Dermis blood vessel endothelial cell (primary cell): Measurements from ENCODE around the gene ATP2B2. TPM values are rescaled to one million over a fixed set of nuclear protein-coding genes. Genes with fewer than 3 reads are reported as not detected.
"Not testable (repeated sequence)": the region's sequence is repeated elsewhere in the genome, so short reads cannot be mapped to it uniquely, and the experiment has no call there.

ENCODE experiments used
- DNase-seq: peaks from one replicate; pipeline ENCODE4 v3.0.0; 2010
- total RNA-seq: library from RNA; depleted of rRNA; stranded (reverse); fragments of >200 nt; gene quantifications from 2 replicates; pipeline ENCODE4 v1.2.3, GENCODE V29; 2014

ATP2B2 gene
- not detected in 2 replicates for total RNA-seq

- no peak for DNase-seq
These were observed at the start of gene ATP2B2 for GRCh38 chr3:10505050-10505790. Gene ATP2B2, minus strand, starts transcription at chr3:10505586. Its CDS starts 56,043 bp downstream, at chr3:10449543.

DNA sequence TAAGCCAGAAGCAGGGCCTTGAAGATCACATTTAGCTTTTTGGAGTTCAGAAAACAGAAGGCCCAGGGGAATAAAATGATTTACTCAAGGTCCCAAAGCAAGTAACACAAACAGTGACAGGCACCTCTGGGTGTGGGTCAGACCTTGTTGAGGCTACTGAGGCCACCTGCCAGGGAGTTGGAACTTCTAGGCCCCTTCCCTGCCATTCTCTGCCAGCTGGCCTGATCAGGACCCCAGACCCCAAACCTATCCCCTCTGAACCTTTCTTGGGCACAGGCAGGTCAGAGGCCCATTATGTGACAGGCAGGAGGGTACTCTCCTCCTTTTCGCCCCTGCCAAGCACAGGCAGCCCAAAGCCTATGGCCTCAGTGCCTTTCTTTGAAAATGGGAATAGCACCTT is 49.4 kb upstream of the ATP2B2 start:
- no peak for DNase-seq

DNA sequence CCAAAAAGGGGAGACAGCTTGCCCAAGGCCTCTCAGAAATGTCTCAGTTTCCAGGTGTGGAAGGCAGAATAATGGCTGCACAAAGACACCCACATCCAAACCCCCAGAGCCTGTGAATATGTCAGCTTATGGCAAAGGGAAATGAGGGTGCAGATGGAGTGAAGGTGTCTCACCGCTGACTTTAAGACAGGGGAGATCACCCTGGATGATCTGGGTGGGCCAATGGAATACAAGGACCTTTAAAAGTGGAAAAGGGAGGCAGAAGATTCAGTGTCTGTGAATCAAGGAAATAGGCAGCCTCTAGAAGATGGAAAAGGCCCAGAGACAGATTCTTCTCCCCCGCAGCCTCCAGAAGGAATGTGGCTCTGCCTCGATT is 48.8 kb upstream of the ATP2B2 start:
- no peak for DNase-seq

- DNase-seq: no peak
These were observed 48.3 kb upstream of the ATP2B2 start for GRCh38 chr3:10553591-10554235.

DNA sequence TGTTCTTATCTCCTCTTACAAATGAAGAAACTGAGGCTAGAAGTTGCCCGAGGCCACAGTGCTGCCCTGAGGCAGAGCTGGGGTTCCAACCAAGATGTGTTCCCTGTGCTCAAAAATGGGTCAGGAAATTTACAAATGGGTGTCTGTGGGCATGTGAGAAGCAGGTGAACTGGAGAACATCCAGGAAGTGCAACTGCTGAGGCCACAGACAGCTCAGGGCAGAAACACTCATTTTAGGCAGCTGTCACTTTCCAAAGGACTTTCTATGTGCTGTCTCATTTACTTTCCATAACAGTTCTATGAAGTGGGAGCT is 47.2 kb upstream of the ATP2B2 start:
- DNase-seq: no peak

DNA sequence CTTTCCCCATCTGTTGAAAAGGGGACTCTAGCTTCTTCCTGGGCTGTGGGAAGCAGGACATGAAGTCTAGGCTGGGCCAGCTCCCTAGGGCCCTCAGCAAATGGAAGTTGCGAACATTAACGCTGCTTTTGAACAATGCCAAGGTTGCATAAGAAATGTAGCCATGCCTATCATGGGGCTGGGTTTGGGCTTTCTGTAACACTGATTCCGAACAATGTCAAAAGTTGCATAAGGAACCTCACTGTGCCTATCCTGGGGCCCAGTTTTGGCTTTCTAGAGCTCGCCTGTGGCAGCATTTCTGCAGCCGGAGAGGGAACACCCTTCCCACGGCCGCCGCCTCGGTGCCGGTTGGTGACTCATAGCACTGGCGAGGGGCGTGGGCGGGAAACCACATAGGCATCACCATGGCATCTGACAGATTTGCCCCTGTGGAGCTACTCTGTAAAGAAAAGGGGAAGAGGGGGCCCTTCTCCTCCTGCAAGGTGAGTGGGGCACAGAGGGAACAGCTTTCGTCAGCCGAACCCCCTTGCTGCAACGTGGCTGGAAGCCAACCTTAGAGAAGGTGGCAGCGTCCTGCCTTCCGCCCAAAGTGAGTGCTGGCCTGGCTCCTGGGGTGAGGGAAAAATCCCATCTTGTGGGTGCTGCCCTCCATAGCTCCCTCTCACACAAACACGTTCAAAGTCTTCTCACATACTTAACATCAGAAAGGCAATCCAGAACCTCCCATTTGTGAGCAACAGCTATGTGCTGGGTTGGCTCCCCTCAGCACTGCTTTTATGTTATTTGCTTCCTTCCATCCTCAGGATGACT is 46.6 kb upstream of the ATP2B2 start:
- DNase-seq: no peak

DNA sequence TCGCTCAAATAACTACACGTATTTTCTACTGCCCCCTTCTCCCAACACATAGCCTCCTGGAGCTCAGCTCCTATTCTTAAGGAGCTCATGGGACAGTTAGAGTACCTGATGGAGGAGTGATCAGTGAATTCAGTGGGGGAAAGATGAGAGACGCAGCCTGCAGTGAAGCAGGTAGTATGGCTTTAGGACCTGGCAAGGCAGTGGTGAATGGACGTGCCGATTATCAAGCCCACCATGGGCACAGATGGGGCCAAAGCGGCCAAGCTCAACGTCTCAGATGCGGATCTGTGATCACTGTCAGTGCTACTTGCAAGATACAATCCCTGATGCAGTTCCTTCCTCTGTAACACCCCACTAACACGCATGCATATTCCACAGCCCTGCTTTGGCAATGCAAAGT is 45.8 kb upstream of the ATP2B2 start:
- DNase-seq: no peak

DNA sequence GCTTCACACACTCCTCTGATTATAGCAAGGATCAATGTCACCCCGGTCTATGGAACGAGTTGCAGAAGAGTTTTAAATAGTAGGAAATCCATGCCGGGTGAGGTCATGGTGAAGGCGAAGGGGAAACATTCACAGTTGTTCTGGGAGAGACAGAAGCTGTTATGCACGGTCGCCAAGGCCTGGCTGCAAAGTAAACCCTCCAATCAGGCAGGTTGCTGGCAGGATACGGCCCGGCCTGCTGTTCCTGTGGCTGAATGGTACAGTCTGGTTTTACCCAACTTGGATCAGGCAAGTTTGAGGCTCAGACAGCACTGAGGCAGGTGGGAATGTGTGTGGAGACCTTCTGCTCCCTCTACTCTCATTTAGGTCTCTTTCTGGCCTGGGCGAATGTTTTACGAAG is 45.3 kb upstream of the ATP2B2 start:
- no peak for DNase-seq

DNA sequence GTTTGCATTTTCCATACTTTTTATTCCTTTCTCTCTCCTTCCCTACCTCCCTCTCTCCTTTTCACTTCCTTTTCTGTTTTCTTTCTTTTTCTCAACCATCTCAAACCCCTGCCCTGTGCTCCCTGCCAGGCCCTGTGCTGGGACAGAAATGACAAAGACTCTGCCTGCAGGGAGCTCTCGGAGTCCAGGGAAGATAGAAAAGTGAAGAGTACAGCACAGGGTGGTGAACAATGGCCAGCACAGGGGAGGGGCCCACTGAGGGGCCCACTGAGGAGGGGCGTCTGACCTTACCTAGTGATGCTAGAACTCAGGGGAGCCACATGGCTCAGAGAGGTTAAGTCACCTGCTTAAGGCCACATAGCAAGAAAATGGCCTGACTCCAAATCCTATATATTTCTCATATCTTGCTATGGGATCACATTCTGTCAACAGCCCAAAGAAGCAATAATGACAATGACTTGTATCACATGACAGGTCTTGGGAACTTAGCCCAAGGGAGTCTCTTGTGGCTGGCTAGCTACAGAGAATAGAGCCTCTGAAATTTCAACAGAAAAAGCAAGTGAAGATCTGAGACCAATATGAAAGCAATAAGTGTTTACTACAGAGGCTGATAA is 44.3 kb upstream of the ATP2B2 start:
- DNase-seq: no peak

- no peak for DNase-seq
These were observed 43.6 kb upstream of the ATP2B2 start for GRCh38 chr3:10548992-10549391.

DNA sequence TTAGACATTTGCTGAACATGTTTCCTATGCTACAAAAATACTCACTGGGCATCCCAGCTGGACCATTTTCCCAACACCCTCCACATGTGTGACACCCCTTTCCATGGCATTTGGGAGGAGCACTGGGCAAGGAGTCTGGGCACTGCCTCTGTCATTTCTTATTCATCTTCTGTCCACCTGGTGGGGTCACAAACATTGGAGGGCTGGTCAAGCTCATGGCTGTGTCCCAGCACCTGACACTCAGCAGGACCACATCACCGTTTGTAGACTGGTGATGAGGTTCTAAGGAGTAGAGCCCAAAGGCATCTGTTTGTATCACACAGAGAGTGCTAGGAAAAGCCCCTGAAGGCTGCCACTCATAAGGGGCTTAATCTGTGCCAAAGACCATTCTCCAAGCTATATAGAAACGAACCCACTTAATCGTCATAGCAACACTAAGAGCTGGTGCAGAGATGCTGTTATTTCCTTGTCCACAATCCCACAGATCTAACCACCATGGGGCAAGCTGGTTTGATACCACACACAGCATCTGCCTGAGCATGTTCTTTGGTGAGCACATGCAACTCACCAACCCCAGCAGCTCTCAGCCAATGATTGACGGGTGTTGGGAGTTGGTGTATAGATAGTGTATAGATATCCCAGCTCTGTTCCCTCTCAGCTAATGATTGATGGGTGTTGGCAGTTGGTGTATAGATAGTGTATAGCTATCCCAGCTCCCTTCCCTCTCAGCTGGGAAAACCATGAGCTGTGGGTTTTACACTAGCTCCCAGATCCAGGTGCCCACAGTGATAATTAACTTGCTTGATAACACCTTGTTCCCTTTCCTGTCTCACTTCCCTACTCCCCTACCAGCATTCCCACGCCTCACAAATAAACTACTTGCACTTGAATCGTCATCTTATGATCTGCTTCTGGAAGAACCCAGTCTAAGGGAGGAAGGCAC is 42.7 kb upstream of the ATP2B2 start:
- DNase-seq: no peak

DNA sequence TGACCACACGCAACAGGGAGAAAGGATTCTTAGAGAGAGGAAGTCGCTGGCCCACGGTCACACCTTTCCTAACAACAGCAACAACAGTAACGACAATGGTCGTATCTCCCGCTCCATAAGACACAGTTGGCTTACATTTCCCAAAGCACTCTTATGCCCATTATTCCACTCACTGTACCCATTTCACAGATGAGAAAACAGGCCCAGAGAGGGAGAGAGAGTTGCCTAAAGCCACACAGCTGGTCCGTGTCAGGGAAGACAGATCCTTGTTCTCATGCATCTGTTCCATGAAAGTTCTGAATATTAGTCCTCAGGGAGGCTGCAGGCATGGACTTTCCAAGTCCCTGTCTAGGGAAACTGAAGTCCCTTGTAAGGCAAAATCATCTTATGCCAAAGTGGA is 42.0 kb upstream of the ATP2B2 start:
- no peak for DNase-seq

DNA sequence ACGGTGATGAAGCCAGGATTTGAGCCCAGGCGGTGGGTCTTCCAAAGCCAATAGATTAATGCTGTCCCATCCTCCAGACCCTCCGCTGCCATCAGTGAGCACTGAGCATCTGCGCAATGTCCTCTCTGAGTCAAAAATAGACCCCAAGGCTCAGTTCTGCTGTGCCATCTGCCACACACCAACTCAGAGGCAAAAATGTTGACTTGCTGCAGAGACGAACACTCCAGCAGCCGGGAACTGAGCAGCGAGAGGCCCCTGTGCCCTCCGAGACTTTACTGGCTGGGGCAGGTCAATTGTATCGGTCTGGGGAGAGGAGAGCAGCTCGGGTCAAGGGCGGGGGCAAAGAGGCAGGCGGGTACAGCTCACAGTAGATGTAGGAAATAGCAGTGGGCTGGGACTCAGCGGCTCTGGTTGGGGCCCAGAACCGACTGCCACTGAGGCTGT is 41.5 kb upstream of the ATP2B2 start:
- DNase-seq: no peak

DNA sequence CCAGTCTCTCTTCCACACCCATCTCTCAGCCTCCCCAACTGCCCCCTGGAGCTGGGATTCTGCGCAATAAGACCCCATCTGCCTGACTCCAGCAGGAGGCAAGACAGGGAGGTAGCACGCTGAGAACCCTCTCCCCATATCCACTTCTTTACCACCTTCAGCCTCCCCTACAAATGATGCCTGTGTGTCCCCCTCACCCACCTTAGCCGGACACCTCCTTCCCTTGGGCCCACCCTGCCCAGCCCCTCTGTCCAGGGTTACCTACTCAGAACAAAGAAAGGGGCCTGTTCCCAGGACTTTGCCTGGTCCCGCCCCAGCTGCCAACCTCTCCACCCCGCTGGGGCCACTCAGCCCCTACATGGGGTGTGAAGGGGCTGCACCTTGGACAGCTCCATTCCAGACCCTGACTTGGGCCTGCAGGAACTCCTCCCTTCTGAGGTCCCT is 40.8 kb upstream of the ATP2B2 start:
- no peak for DNase-seq

DNA sequence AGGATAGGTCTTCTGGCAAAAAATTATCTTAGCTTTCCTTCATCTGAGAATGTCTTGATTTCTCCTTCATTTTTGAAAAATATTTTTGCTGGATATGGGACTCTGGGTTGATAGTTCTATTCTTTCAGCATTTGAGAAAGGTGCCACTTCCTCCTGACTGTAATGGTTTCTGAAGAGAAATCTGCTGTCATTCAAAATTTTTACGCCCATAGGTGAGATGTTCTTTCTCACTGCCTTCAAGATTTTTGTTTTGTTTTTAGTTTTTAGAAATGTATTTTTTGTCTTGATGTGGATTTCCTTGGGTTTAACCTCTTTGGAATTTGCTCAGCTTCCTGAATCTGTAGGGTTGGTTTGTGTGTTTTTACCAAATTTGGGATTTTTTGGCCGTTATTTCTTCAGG is 37.1 kb upstream of the ATP2B2 start:
- no peak for DNase-seq

- DNase-seq: not testable (repeated sequence)
These were observed 35.0 kb upstream of the ATP2B2 start for GRCh38 chr3:10540347-10540746.

- DNase-seq: no peak
These were observed 28.7 kb upstream of the ATP2B2 start for GRCh38 chr3:10534066-10534465.

- DNase-seq: no peak
These were observed 28.3 kb upstream of the ATP2B2 start for GRCh38 chr3:10533737-10534023.

GRCh38 chr3:10532939-10533736 is 27.8 kb upstream of the ATP2B2 start:
- no peak for DNase-seq

DNA sequence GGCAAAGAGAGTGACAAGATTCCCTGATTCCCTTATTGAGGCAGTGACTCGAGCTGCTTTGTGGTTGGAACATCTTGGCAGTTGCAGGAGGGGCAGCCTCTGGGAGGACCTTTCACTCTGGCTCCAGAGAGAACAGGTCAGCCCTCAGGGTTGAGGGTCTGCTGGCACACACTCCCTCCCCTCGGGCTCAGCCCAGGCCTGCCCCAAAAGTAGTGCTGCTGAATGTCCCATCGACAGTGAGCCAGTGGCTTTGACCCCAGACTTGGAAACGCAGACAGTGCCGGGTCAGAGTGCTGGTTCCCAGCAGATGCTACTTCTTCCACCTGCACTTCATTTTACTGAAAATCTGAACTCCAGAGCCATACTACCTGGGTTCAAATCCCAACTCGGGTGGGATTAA is 25.6 kb upstream of the ATP2B2 start:
- DNase-seq: no peak

DNA sequence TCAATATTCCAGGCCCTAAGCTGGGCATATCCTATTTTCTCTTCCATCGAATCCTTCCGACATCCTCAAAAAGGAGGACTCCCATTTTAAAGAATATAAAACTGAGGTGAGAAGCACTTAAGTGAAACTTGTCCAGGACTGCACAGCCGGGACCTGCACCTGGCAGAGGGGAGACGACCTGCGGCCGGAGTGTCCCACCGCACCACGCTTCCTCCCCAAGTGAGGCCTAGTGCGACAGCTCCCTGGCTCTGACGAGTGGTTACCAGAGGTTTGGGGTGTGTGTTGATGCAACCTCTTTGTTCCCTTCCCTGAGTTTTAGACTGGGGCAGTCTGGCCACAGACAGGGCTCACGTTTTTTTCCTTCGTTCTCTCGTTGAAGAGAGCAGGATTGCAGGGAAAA is 24.9 kb upstream of the ATP2B2 start:
- DNase-seq: no peak

DNA sequence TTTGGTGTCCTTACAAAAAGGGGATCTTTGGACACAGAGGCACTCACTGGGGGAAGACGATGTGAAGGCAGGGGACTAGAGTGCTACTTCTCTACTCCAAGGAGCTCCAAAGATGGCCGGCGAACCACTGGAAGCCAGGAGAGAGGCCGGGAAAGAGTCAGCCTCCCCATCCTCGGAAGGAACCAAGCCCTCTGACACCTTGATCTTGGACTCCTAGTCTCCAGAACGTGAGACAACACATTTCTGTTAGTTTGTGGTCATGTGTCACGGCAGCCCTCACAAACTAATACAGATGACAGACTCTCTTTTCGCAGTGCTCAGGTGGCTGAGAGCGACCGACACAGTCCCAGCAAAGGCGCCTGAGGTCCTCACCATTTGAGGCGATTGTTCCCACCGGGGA is 24.4 kb upstream of the ATP2B2 start:
- no peak for DNase-seq
